KOPT-K1 (cell line): ENCODE results near the gene SHANK3.
"Not testable (repeated sequence)": the region's sequence is repeated elsewhere in the genome, so short reads cannot be mapped to it uniquely, and the experiment has no call there.

Experiments used
- H3K27ac ChIP-seq: fragments of 200-600 bp; sonication (generic); 2 replicates; pipeline ENCODE4 v1.5.1; 2016; ENCODE audit warnings: antibody characterized with exemption, mild to moderate bottlenecking, low read depth, low read length; ENCODE audit not compliant: poor library complexity, severe bottlenecking
- H3K36me3 ChIP-seq: fragments of 200-600 bp; sonication (generic); 2 replicates; pipeline ENCODE4 v1.5.1; 2017; ENCODE audit warnings: antibody characterized with exemption, mild to moderate bottlenecking, low read length, moderate library complexity; ENCODE audit not compliant: insufficient read depth
- H3K9me3 ChIP-seq: fragments of 200-600 bp; sonication (generic); 2 replicates; pipeline ENCODE4 v1.5.1; 2017; ENCODE audit warnings: antibody characterized with exemption, low read length, mild to moderate bottlenecking; ENCODE audit not compliant: insufficient read depth, poor library complexity, severe bottlenecking

The SHANK3 gene

GRCh38 chr22:50640857-50641647, 31.6 kb upstream of the SHANK3 start:
- H3K9me3 ChIP-seq = peaks cover 10% of the 10 kb centered on the region
- no peak overlapping the region for H3K27ac ChIP-seq
- H3K36me3 ChIP-seq = no peaks in the 10 kb centered on the region

GRCh38 chr22:50641696-50642607, 30.7 kb upstream of the SHANK3 start:
- Histone ChIP-seq H3K36me3 (no peaks in the 10 kb centered on the region), H3K9me3 (peaks cover 19% of the 10 kb centered on the region), H3K27ac (no peak overlapping the region)

GRCh38 chr22:50643021-50643820, 29.4 kb upstream of the SHANK3 start:
- H3K9me3 ChIP-seq = peaks cover 30% of the 10 kb centered on the region
- H3K36me3 ChIP-seq, H3K27ac ChIP-seq: not testable (repeated sequence)

DNA sequence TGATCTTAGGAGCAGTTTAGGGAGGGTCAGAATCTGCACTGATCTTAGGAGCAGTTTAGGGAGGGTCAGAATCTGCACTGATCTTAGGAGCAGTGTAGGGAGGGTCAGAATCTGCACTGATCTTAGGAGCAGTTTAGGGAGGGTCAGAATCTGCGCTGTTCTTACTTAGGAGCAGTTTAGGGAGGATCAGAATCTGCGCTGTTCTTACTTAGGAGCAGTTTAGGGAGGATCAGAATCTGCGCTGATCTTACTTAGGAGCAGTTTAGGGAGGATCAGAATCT, 28.9 kb upstream of the SHANK3 start:
- not testable (repeated sequence) for H3K27ac ChIP-seq, H3K36me3 ChIP-seq
- peaks cover 35% of the 10 kb centered on the region for H3K9me3 ChIP-seq

DNA sequence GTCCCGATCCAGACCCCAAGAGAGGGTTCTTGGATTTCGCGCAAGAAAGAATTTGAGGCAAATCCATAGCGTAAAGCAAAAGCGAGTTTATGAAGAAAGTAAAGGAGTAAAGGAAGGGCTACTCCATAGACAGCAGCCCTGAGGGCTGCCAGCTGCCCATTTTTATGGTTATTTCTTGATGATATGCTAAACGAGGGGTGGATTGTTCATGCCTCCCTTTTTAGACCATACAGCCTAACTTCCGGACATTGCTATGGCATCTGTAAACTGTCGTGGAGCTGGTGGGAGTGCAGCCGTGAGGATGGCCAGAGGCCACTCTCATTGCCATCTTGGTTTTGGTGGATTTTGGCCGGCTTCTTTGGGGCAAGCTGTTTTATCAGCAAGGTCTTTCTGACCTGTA, 19.4 kb upstream of the SHANK3 start:
- Histone ChIP-seq H3K27ac (no peak overlapping the region), H3K36me3 (no peaks in the 10 kb centered on the region), H3K9me3 (peaks cover 23% of the 10 kb centered on the region)

GRCh38 chr22:50654664-50655063, 18.0 kb upstream of the SHANK3 start:
- not testable (repeated sequence) for H3K27ac ChIP-seq, H3K36me3 ChIP-seq

DNA sequence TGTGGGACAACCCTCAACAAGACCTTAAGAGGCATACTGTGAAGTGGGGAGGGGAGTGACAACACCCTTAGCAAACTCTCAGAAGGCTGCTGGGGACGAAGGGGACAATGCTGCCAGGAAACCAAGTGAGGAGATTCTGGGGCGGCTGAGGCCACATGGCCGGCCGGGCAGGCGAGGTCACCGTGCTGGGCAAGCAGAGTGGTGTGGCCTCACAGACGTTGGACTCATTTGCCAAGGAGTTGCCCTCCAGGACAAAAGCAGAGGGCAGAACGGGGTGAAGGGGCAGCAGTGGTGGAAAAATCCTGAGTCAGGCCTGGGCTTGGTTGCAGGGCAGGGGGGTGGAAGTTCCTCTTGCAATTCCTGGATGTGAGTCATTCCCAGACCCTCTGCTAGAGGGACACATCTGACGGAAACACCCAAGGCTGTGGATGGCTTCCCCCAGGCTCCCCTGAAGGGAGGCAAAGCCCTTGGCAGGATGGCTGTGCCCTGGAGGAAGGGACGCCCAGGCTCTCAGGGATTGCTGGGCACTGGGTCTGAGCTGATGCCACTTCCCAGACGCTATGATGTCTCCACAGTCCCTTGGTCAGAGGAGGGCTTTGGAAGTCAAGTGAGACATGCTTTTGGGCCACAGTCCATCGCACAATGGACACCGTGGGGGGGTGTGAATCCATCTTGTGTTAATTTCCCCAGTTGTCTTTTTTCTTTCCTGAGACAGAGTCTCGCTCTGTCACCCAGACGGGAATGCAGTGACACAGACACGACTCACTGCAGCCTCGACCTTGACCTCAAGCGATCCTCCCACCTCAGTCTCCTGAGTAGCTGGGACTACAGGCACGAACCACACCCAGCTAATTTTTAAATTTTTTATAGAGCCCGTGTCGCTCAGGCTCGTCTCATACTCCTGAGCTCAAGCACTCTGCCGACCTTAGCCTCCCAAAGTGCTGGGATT, 16.2 kb upstream of the SHANK3 start:
- Histone ChIP-seq H3K36me3 (no peaks in the 10 kb centered on the region), H3K9me3 (no peaks in the 10 kb centered on the region), H3K27ac (no peak overlapping the region)

More at GRCh38 chr22:50654664-50655063, 18.0 kb upstream of the SHANK3 start:
- H3K9me3 ChIP-seq = not testable (repeated sequence)

DNA sequence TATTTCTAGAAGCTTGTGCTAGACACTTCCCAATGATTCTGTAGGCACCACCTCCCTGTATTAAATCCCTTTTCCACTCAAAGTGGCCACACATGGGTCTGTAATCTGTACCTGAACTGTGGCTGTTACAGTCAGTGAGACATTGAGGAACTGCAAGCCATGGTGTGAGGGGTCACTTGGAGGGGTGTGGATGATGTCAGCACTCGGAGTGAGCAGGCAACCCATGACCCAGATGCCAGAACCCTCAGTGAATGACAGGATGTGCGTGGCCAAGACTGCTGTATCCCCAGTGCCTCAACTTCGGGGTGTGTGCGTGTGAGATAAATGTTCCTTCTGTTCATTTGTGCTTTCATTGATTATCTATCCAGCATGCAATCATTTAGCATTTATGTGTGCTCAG, 14.7 kb upstream of the SHANK3 start:
- no peaks in the 10 kb centered on the region for H3K36me3 ChIP-seq
- no peak overlapping the region for H3K27ac ChIP-seq
- no peaks in the 10 kb centered on the region for H3K9me3 ChIP-seq

- not testable (repeated sequence) for H3K36me3 ChIP-seq, H3K9me3 ChIP-seq, H3K27ac ChIP-seq
Measured at GRCh38 chr22:50659711-50660110, 12.9 kb upstream of the SHANK3 start.

DNA sequence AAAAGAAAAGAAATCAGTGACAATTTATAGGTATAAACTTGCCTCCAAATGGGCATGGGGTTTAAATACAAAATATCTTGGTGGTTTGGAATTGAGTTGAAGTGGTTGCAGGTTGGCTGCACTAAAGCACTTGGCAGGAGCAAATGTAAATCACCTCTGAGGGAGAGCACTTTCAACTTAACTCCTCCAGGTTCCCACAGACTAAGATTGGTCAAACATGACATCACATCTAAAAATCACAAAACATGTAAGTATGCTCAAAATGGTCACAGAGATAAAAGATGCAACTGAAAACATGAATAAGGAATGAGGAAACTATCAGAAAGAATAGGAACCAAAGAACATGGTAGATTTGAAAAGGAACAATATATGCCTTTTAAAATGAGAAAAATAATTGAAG, 12.3 kb upstream of the SHANK3 start:
- no peaks in the 10 kb centered on the region for H3K9me3 ChIP-seq
- no peaks in the 10 kb centered on the region for H3K36me3 ChIP-seq
- no peak overlapping the region for H3K27ac ChIP-seq

DNA sequence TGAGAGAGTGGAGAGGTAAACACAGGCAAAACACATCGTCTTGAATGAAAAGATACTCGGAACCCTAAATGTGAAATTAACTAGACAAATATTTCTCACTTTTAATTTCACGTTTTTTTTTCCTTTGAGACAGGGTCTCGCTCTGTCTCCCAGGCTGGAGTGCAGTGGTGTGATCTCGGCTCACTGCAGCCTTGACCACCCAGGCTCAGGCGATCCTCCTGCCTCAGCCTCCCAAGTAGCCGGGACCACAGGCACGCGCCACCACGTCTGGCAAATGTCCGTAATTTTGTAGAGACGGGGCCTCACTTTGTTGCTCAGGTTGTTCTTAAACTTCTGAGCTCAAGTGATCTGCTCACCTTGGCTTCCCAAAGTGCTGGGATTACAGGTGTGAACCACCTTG, 7.4 kb upstream of the SHANK3 start:
- H3K27ac ChIP-seq = no peak overlapping the region
- no peaks in the 10 kb centered on the region for H3K36me3 ChIP-seq
- no peaks in the 10 kb centered on the region for H3K9me3 ChIP-seq

GRCh38 chr22:50665738-50666137, 6.9 kb upstream of the SHANK3 start:
- Histone ChIP-seq H3K9me3 (no peaks in the 10 kb centered on the region), H3K36me3 (no peaks in the 10 kb centered on the region), H3K27ac (no peak overlapping the region)

DNA sequence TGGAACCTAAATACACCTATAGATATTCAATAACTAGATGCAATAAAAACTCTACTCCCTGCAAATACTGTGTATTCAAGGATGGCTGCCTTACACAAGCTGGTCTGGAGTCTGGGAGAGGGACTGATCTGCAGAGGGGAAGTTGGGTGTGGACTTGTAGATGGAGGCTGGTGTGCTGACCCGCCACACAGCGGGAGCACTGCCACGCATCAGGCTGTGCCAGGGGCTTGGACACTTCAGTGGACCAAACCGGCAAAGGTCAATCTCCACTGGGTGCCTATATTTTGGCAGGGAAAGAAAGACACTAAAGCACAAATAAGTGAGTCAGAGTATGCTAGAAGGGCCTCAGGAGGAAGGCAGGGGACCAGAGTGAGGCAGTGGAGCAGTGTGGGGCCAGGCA, 2.1 kb upstream of the SHANK3 start:
- Histone ChIP-seq H3K27ac (no peak overlapping the region), H3K9me3 (no peaks in the 10 kb centered on the region)

DNA sequence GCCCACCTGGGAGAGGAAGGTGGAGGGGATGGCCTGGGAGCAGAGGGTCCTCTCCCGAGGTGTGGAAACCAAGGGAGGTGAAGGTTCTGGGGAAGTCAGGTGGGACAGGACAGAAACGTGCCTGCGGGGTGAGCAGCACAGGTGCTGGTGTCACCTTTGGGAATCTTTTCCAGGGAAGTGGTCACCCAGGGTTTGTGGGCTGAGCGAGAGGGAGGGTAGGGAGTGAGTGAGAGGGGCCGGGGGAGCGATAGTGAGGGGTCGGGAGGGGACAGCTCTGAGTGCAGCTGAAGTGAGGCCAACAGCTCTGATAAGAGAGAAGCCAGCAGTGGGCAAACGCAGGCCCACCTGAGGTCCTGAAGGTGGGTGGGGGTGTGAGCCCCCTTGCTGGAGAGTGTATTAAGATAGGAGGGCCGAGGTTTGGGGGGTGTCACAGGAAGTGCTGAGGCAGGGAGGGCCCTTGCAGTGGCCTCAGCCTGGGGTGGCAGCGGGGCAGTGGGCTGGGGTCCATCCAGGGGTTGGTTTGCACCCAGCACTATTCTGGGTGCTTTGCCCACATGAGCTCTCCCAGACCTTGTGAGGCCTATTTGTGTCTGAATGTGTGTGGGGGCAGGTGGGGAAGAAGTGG, 1.6 kb upstream of the SHANK3 start:
- Histone ChIP-seq H3K9me3 (no peaks in the 10 kb centered on the region), H3K36me3 (no peaks in the 10 kb centered on the region)

More for the DNA sequence above, 2.1 kb upstream of the SHANK3 start:
- H3K36me3 ChIP-seq = no peaks in the 10 kb centered on the region

More for the DNA sequence above, 1.6 kb upstream of the SHANK3 start:
- no peak overlapping the region for H3K27ac ChIP-seq
